ENCODE results near the gene IL1B.

The IL1B gene

GRCh38 chr2:112803691-112804521, 32.7 kb downstream of the IL1B start:
- DNase-seq (no peak), ATAC-seq (peak; percentile 89)

- no peak for DNase-seq
These were observed 35.5 kb downstream of the IL1B start for GRCh38 chr2:112800881-112801583.

GRCh38 chr2:112798979-112799975, 37.3 kb downstream of the IL1B start:
- no peak for DNase-seq

More at GRCh38 chr2:112800881-112801583, 35.5 kb downstream of the IL1B start:
- no peak for ATAC-seq

GRCh38 chr2:112796486-112796885, 40.1 kb downstream of the IL1B start:
- DNase-seq (no peak), ATAC-seq (no peak)

More at GRCh38 chr2:112798979-112799975, 37.3 kb downstream of the IL1B start:
- peak; percentile 41 for ATAC-seq

- DNase-seq: no peak
- ATAC-seq: no peak
These were observed 40.8 kb downstream of the IL1B start for GRCh38 chr2:112795774-112796173.

GRCh38 chr2:112794841-112795240, 41.7 kb downstream of the IL1B start:
- no peak for ATAC-seq
- no peak for DNase-seq

- DNase-seq: no peak
- peak; percentile 51 for ATAC-seq
These were observed 42.3 kb downstream of the IL1B start for GRCh38 chr2:112794131-112794733.

- DNase-seq (no peak), ATAC-seq (no peak)
These were observed 43.1 kb downstream of the IL1B start for GRCh38 chr2:112793449-112793978.

- no peak for DNase-seq
These were observed 44.2 kb downstream of the IL1B start for GRCh38 chr2:112792419-112792818.

GRCh38 chr2:112791693-112792230, 44.8 kb downstream of the IL1B start:
- DNase-seq: no peak
- ATAC-seq: no peak

More at GRCh38 chr2:112792419-112792818, 44.2 kb downstream of the IL1B start:
- ATAC-seq: no peak

GRCh38 chr2:112791019-112791418, 45.6 kb downstream of the IL1B start:
- ATAC-seq: no peak
- DNase-seq: no peak

GRCh38 chr2:112790305-112790704, 46.3 kb downstream of the IL1B start:
- DNase-seq: no peak
- no peak for ATAC-seq

- DNase-seq: no peak
- no peak for ATAC-seq
These were observed 47.4 kb downstream of the IL1B start for GRCh38 chr2:112789186-112789585.

GRCh38 chr2:112788653-112789052, 47.9 kb downstream of the IL1B start:
- no peak for ATAC-seq
- no peak for DNase-seq

- DNase-seq: no peak
- ATAC-seq: no peak
These were observed 48.7 kb downstream of the IL1B start for GRCh38 chr2:112787729-112788393.

GRCh38 chr2:112787294-112787693, 49.3 kb downstream of the IL1B start:
- ATAC-seq (no peak), DNase-seq (no peak)

- no peak for ATAC-seq
- no peak for DNase-seq
These were observed 52.1 kb downstream of the IL1B start, which contains the start of gene IL1A for GRCh38 chr2:112784199-112785189. TSS of gene IL1A (minus strand) at chr2:112784493. CDS start at chr2:112783770, 723 bp downstream.

GRCh38 chr2:112783187-112783714, 53.3 kb downstream of the IL1B start:
- ATAC-seq (no peak), DNase-seq (no peak)

Data from stimulated activated naive CD8-positive, alpha-beta T cell treated with anti-CD3 and anti-CD28 coated beads, Interleukin-15, Interleukin-2, amounts not matched to agents 100 U/mL and 50 U/mL, for 24 hours (primary cell).